ENCODE measurements around the gene OSCP1.

Gene OSCP1

GRCh38 chr1:36446746-36447145, 3.5 kb downstream of the OSCP1 start:
- DNase-seq (ENCODE audit: low read depth) = no peak

GRCh38 chr1:36446271-36446670, 4.0 kb downstream of the OSCP1 start:
- peak; percentile 18 for DNase-seq (ENCODE audit: low read depth)

GRCh38 chr1:36443297-36443696, 7.0 kb downstream of the OSCP1 start:
- DNase-seq (ENCODE audit: low read depth) = no peak

- DNase-seq (ENCODE audit: low read depth) = no peak
Observed at GRCh38 chr1:36442337-36442736, 7.9 kb downstream of the OSCP1 start.

- DNase-seq (ENCODE audit: low read depth) = no peak
Observed at GRCh38 chr1:36440646-36441045, 9.6 kb downstream of the OSCP1 start.

GRCh38 chr1:36440044-36440443, 10.2 kb downstream of the OSCP1 start:
- no peak for DNase-seq (ENCODE audit: low read depth)

GRCh38 chr1:36438715-36439114, 11.5 kb downstream of the OSCP1 start:
- DNase-seq (ENCODE audit: low read depth) = no peak

GRCh38 chr1:36436821-36437220, 13.4 kb downstream of the OSCP1 start:
- DNase-seq (ENCODE audit: low read depth) = peak; percentile 67

- no peak for DNase-seq (ENCODE audit: low read depth)
Observed at GRCh38 chr1:36433102-36433501, 17.1 kb downstream of the OSCP1 start.

- no peak for DNase-seq (ENCODE audit: low read depth)
Observed at GRCh38 chr1:36432616-36433015, 17.6 kb downstream of the OSCP1 start.

- DNase-seq (ENCODE audit: low read depth) = no peak
Observed at GRCh38 chr1:36425791-36426190, 24.5 kb downstream of the OSCP1 start.

GRCh38 chr1:36421649-36422048, 28.6 kb downstream of the OSCP1 start:
- no peak for DNase-seq (ENCODE audit: low read depth)

GRCh38 chr1:36420836-36421317, 29.4 kb downstream of the OSCP1 start:
- peak; percentile 82 for DNase-seq (ENCODE audit: low read depth)

GRCh38 chr1:36420409-36420808, 29.8 kb downstream of the OSCP1 start:
- peak; percentile 50 for DNase-seq (ENCODE audit: low read depth)

- peak; percentile 14 for DNase-seq (ENCODE audit: low read depth)
Observed at GRCh38 chr1:36419569-36419968, 30.7 kb downstream of the OSCP1 start.

GRCh38 chr1:36419140-36419539, 31.1 kb downstream of the OSCP1 start:
- DNase-seq (ENCODE audit: low read depth) = no peak

GRCh38 chr1:36417931-36418330, 32.3 kb downstream of the OSCP1 start:
- DNase-seq (ENCODE audit: low read depth) = no peak

- DNase-seq (ENCODE audit: low read depth) = no peak
Observed at GRCh38 chr1:36415661-36416326, 34.5 kb downstream of the OSCP1 start.

GRCh38 chr1:36414384-36414783, 35.9 kb downstream of the OSCP1 start:
- DNase-seq (ENCODE audit: low read depth) = no peak

- DNase-seq (ENCODE audit: low read depth) = peak; percentile 39
Observed at GRCh38 chr1:36411674-36412648, 38.3 kb downstream of the OSCP1 start.

GRCh38 chr1:36408479-36408878, 41.8 kb downstream of the OSCP1 start:
- DNase-seq (ENCODE audit: low read depth) = no peak

GRCh38 chr1:36406440-36406839, 43.8 kb downstream of the OSCP1 start:
- DNase-seq (ENCODE audit: low read depth) = no peak

- DNase-seq (ENCODE audit: low read depth) = no peak
Observed at GRCh38 chr1:36402504-36402890, 47.8 kb downstream of the OSCP1 start.

All from iris pigment epithelial cell (primary cell).